Measurements from ENCODE around the gene SUOX. TPM values are rescaled to one million over a fixed set of nuclear protein-coding genes. Genes with fewer than 3 reads are reported as not detected.
"Not testable (repeated sequence)": the region's sequence is repeated elsewhere in the genome, so short reads cannot be mapped to it uniquely, and the experiment has no call there.

SUOX gene
- polyA plus RNA-seq, 4 donors: 7.3 to 51.2 (median 13.6) TPM

- DNase-seq (peak in 1 of 2 donors; percentile 70), FAIRE-seq (no peak)
- Histone ChIP-seq H3K4me1 (ENCODE audit: control insufficient read depth in 3 of 3, insufficient read depth in 2 of 3, low read depth in 1 of 3, low read length in 2 of 3) (peaks cover 0 to 18% (median 0%) of the 10 kb centered on the region in 3 donors), H3K36me3 (ENCODE audit: control insufficient read depth in 3 of 3, insufficient read depth in 2 of 3, low read depth in 1 of 3, low read length in 3 of 3) (peaks cover 0 to 24% (median 2%) of the 10 kb centered on the region in 3 donors), H3K27me3 (ENCODE audit: control insufficient read depth in 3 of 3, insufficient read depth in 3 of 3, low read length in 3 of 3) (no peaks in the 10 kb centered on the region), H3K4me3 (ENCODE audit: low read depth in 1 of 3, low read length in 3 of 3) (peak overlapping the region; percentile 96 to 97 (median 97)), H3K27ac (ENCODE audit: low read depth in 1 of 3, low read length in 2 of 3) (peak overlapping the region; percentile 82 to 98 (median 95)), H3K9me3 (ENCODE audit: control insufficient read depth in 2 of 2, insufficient read depth in 1 of 2, low read depth in 1 of 2, low read length in 1 of 2) (no peaks in the 10 kb centered on the region)
- 0 to 1% (median 0%) methylated on average over 13 to 15 of the region's 15 CpGs for WGBS, 3 donors
Observed at GRCh38 chr12:55974308-55974730, 22.8 kb upstream of the SUOX start.

GRCh38 chr12:55978393-55978792 is 18.7 kb upstream of the SUOX start:
- peaks cover 0 to 6% (median 0%) of the 10 kb centered on the region in 3 donors for H3K4me1 ChIP-seq (ENCODE audit: control insufficient read depth in 3 of 3, insufficient read depth in 2 of 3, low read depth in 1 of 3, low read length in 2 of 3)

GRCh38 chr12:55979069-55979468 is 18.0 kb upstream of the SUOX start:
- H3K4me3 ChIP-seq (ENCODE audit: low read depth in 1 of 3, low read length in 3 of 3): no peak overlapping the region
- no peaks in the 10 kb centered on the region for H3K27me3 ChIP-seq (ENCODE audit: control insufficient read depth in 3 of 3, insufficient read depth in 3 of 3, low read length in 3 of 3)
- no peak overlapping the region for H3K27ac ChIP-seq (ENCODE audit: low read depth in 1 of 3, low read length in 2 of 3)
- 90 to 96% (median 93%) methylated on average over 3 of the region's 3 CpGs for WGBS, 3 donors
- FAIRE-seq (no peak), DNase-seq (no peak)
- H3K4me1 ChIP-seq (ENCODE audit: control insufficient read depth in 3 of 3, insufficient read depth in 2 of 3, low read depth in 1 of 3, low read length in 2 of 3): peaks cover 0 to 6% (median 0%) of the 10 kb centered on the region in 3 donors
- peaks cover 4 to 38% (median 9%) of the 10 kb centered on the region in 3 donors for H3K36me3 ChIP-seq (ENCODE audit: control insufficient read depth in 3 of 3, insufficient read depth in 2 of 3, low read depth in 1 of 3, low read length in 3 of 3)
- H3K9me3 ChIP-seq (ENCODE audit: control insufficient read depth in 2 of 2, insufficient read depth in 1 of 2, low read depth in 1 of 2, low read length in 1 of 2): no peaks in the 10 kb centered on the region

More at GRCh38 chr12:55978393-55978792, 18.7 kb upstream of the SUOX start:
- Histone ChIP-seq H3K36me3 (ENCODE audit: control insufficient read depth in 3 of 3, insufficient read depth in 2 of 3, low read depth in 1 of 3, low read length in 3 of 3) (peaks cover 4 to 32% (median 5%) of the 10 kb centered on the region in 3 donors), H3K27me3 (ENCODE audit: control insufficient read depth in 3 of 3, insufficient read depth in 3 of 3, low read length in 3 of 3) (no peaks in the 10 kb centered on the region), H3K9me3 (ENCODE audit: control insufficient read depth in 2 of 2, insufficient read depth in 1 of 2, low read depth in 1 of 2, low read length in 1 of 2) (no peaks in the 10 kb centered on the region), H3K4me3 (ENCODE audit: low read depth in 1 of 3, low read length in 3 of 3) (no peak overlapping the region), H3K27ac (ENCODE audit: low read depth in 1 of 3, low read length in 2 of 3) (no peak overlapping the region)
- FAIRE-seq (no peak), DNase-seq (no peak)
- WGBS, 3 donors: 94 to 98% (median 96%) methylated on average over 7 of the region's 7 CpGs

- peaks cover 6 to 46% (median 12%) of the 10 kb centered on the region in 3 donors for H3K36me3 ChIP-seq (ENCODE audit: control insufficient read depth in 3 of 3, insufficient read depth in 2 of 3, low read depth in 1 of 3, low read length in 3 of 3)
- not testable (repeated sequence) for H3K27me3 ChIP-seq (ENCODE audit: control insufficient read depth in 3 of 3, insufficient read depth in 3 of 3, low read length in 3 of 3); FAIRE-seq
Observed at GRCh38 chr12:55981882-55982281, 15.2 kb upstream of the SUOX start.

DNA sequence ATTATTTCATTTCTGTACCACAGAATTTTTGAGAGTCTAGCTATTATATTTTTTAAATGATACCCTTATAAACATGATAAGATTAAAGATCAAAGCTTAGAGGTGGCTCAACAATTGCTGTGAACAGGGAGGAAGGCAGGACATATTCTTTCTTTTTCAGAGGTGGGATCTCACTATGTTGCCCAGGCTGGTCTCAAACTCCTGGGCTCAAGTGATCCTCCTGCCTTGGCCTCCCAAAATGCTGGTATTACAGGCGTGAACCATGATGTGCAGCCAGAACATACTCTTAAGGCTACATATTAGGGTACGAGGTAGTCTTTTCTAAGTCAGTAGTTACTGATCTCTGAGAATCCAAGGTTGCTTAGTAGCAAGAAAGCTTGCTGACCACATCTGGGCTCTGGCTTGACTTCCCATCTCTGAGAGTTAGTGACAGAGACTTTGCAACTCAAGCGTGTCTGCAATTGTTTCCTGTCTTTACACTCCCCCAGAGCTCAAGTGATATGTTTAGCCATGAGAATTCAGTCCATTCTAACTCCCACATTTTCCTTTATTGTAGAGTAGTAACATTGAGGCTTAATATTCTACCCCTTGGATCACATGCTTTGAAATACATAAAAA is 14.6 kb upstream of the SUOX start:
- no peak overlapping the region for H3K4me3 ChIP-seq (ENCODE audit: low read depth in 1 of 3, low read length in 3 of 3)
- H3K27ac ChIP-seq (ENCODE audit: low read depth in 1 of 3, low read length in 2 of 3): no peak overlapping the region
- no peak for DNase-seq
- H3K27me3 ChIP-seq (ENCODE audit: control insufficient read depth in 3 of 3, insufficient read depth in 3 of 3, low read length in 3 of 3): no peaks in the 10 kb centered on the region
- H3K36me3 ChIP-seq (ENCODE audit: control insufficient read depth in 3 of 3, insufficient read depth in 2 of 3, low read depth in 1 of 3, low read length in 3 of 3): peaks cover 10 to 49% (median 12%) of the 10 kb centered on the region in 3 donors
- no peaks in the 10 kb centered on the region for H3K9me3 ChIP-seq (ENCODE audit: control insufficient read depth in 2 of 2, insufficient read depth in 1 of 2, low read depth in 1 of 2, low read length in 1 of 2)
- no peaks in the 10 kb centered on the region for H3K4me1 ChIP-seq (ENCODE audit: control insufficient read depth in 3 of 3, insufficient read depth in 2 of 3, low read depth in 1 of 3, low read length in 2 of 3)
- no peak for FAIRE-seq
- WGBS, 3 donors: 71 to 84% (median 82%) methylated on average over 3 of the region's 3 CpGs

More at GRCh38 chr12:55981882-55982281, 15.2 kb upstream of the SUOX start:
- H3K4me1 ChIP-seq (ENCODE audit: control insufficient read depth in 3 of 3, insufficient read depth in 2 of 3, low read depth in 1 of 3, low read length in 2 of 3); DNase-seq; H3K27ac ChIP-seq (ENCODE audit: low read depth in 1 of 3, low read length in 2 of 3); H3K4me3 ChIP-seq (ENCODE audit: low read depth in 1 of 3, low read length in 3 of 3); H3K9me3 ChIP-seq (ENCODE audit: control insufficient read depth in 2 of 2, insufficient read depth in 1 of 2, low read depth in 1 of 2, low read length in 1 of 2): not testable (repeated sequence)
- WGBS, 3 donors: 68 to 69% (median 68%) methylated on average over 5 of the region's 5 CpGs

DNA sequence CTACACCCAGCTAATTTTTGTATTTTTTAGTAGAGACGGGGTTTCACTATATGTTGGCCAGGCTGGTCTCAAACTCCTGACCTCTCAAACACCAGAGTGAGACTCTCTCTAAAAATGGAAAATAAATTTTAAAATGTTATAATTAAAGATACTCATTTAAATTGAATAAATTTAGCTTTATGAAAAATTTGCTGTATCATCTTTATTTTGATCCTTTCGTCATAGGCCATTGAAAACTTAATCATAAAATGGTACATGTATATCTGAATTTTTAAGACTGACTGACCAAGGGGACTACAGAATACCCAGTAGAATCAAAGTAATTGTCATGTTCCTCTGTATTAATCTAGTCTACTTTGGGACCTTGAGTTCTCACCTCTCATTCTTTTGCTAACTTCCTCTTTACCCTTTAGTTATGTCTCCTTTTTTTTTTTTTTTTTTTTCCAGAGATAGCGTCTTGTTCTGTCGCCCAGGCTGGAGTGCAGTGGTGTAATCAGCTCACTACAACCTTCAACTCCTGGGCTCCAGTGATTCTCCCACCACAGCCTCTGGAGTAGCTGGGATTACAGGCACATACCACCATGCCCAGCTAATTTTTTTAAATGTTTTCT is 13.7 kb upstream of the SUOX start:
- DNase-seq: no peak
- Histone ChIP-seq H3K27ac (ENCODE audit: low read depth in 1 of 3, low read length in 2 of 3) (no peak overlapping the region), H3K4me1 (ENCODE audit: control insufficient read depth in 3 of 3, insufficient read depth in 2 of 3, low read depth in 1 of 3, low read length in 2 of 3) (no peaks in the 10 kb centered on the region), H3K36me3 (ENCODE audit: control insufficient read depth in 3 of 3, insufficient read depth in 2 of 3, low read depth in 1 of 3, low read length in 3 of 3) (peaks cover 10 to 56% (median 15%) of the 10 kb centered on the region in 3 donors), H3K9me3 (ENCODE audit: control insufficient read depth in 2 of 2, insufficient read depth in 1 of 2, low read depth in 1 of 2, low read length in 1 of 2) (no peaks in the 10 kb centered on the region), H3K27me3 (ENCODE audit: control insufficient read depth in 3 of 3, insufficient read depth in 3 of 3, low read length in 3 of 3) (no peaks in the 10 kb centered on the region), H3K4me3 (ENCODE audit: low read depth in 1 of 3, low read length in 3 of 3) (no peak overlapping the region)
- FAIRE-seq: no peak
- WGBS, 3 donors: 77 to 88% (median 84%) methylated on average over 4 of the region's 4 CpGs

DNA sequence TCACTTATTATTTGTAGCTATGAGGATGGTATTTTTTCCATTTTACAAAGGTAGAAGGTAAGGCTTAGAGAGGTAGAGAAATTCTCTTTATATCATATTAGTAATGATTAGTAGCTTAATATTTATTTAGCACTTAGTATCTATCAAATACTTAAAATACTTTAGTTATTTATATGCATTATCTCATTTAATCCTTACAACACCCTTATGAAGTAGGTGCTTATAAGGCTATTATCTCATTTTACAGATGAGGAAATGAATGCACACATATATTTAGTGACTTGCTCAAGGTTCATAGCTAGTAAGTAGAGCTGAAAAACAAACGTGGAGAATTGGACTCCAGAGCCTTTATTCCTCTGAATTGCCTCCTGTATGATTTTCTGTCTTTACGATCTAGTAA is 12.2 kb upstream of the SUOX start:
- Histone ChIP-seq H3K27me3 (ENCODE audit: control insufficient read depth in 3 of 3, insufficient read depth in 3 of 3, low read length in 3 of 3) (no peaks in the 10 kb centered on the region), H3K27ac (ENCODE audit: low read depth in 1 of 3, low read length in 2 of 3) (no peak overlapping the region), H3K4me1 (ENCODE audit: control insufficient read depth in 3 of 3, insufficient read depth in 2 of 3, low read depth in 1 of 3, low read length in 2 of 3) (no peaks in the 10 kb centered on the region), H3K9me3 (ENCODE audit: control insufficient read depth in 2 of 2, insufficient read depth in 1 of 2, low read depth in 1 of 2, low read length in 1 of 2) (no peaks in the 10 kb centered on the region), H3K36me3 (ENCODE audit: control insufficient read depth in 3 of 3, insufficient read depth in 2 of 3, low read depth in 1 of 3, low read length in 3 of 3) (peaks cover 11 to 67% (median 14%) of the 10 kb centered on the region in 3 donors), H3K4me3 (ENCODE audit: low read depth in 1 of 3, low read length in 3 of 3) (no peak overlapping the region)
- FAIRE-seq: no peak
- no peak for DNase-seq
- WGBS, 3 donors: 53 to 62% (median 57%) methylated on average over 2 of the region's 2 CpGs

DNA sequence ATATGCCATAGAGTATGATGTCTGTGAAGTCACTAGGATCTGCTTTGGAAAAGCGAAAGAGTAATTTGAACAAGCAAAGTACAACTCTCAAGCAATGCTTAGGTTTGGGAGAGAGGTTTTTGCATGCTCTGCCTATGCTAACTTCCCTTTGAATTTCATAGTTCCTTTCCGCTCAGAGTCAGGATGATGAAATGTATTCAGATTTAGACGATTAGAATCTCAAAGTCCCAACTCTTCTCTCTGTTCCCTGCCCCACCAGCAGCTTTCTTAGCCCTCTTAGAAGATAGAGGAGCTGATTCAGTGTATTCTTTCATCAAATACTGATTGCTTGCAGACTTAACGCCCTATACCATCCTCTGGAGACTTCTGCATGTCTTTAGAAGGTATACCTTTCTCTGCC is 11.7 kb upstream of the SUOX start:
- H3K36me3 ChIP-seq (ENCODE audit: control insufficient read depth in 3 of 3, insufficient read depth in 2 of 3, low read depth in 1 of 3, low read length in 3 of 3): peaks cover 14 to 69% (median 14%) of the 10 kb centered on the region in 3 donors
- FAIRE-seq (no peak), DNase-seq (no peak)
- H3K27me3 ChIP-seq (ENCODE audit: control insufficient read depth in 3 of 3, insufficient read depth in 3 of 3, low read length in 3 of 3): no peaks in the 10 kb centered on the region
- no peak overlapping the region for H3K27ac ChIP-seq (ENCODE audit: low read depth in 1 of 3, low read length in 2 of 3)
- WGBS, 3 donors: 91 to 93% (median 91%) methylated on average over 4 of the region's 4 CpGs
- no peaks in the 10 kb centered on the region for H3K9me3 ChIP-seq (ENCODE audit: control insufficient read depth in 2 of 2, insufficient read depth in 1 of 2, low read depth in 1 of 2, low read length in 1 of 2)
- H3K4me1 ChIP-seq (ENCODE audit: control insufficient read depth in 3 of 3, insufficient read depth in 2 of 3, low read depth in 1 of 3, low read length in 2 of 3): no peaks in the 10 kb centered on the region
- no peak overlapping the region for H3K4me3 ChIP-seq (ENCODE audit: low read depth in 1 of 3, low read length in 3 of 3)
